ENCODE measurements around the gene SNAPC1.

The SNAPC1 gene

DNA sequence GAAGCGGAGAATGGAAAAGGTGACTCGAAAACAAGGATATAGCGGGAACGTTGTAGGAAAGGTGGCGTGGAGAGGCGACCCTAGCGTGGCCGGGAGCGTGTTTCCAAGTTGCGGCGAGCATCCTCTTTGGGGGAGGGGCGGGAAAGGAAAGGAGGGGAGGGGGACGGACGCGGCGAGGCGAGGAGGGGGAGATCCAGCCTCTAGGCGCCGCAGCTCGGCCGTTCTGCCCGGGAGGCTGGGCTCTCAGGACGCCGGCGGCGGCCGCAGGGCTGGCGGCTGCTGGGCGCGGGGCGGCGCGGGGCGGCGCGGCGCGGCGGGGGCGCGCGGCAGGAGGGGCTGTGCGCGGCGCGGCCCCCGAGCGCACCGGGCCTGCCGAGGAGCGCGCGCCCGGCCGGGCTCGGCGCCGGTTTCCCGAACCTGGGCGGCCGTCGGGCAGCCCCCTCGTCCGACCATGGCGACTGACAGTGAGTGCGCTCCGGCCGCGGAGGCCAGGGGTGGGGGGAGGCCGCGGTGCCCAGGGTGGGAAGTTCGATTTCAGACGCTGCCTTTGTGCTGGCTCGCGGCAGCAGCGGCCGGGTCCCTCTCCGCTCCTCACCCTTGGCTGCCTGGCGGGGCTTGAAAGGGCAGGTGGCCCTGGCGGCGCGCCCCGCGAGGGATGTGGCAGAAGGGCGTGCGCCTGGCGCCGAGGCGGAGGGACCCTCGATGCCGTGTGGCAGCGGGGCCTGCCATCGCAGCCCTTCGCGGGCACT, 50.3 kb downstream of the SNAPC1 start, which contains the start of gene SYT16:
Gene SYT16 (plus strand): TSS at position 357 of the 749 bp plus-strand sequence.
- no peak for DNase-seq (ENCODE audit: extremely low read depth, low read depth)
- TF ChIP-seq, protein P1, sequence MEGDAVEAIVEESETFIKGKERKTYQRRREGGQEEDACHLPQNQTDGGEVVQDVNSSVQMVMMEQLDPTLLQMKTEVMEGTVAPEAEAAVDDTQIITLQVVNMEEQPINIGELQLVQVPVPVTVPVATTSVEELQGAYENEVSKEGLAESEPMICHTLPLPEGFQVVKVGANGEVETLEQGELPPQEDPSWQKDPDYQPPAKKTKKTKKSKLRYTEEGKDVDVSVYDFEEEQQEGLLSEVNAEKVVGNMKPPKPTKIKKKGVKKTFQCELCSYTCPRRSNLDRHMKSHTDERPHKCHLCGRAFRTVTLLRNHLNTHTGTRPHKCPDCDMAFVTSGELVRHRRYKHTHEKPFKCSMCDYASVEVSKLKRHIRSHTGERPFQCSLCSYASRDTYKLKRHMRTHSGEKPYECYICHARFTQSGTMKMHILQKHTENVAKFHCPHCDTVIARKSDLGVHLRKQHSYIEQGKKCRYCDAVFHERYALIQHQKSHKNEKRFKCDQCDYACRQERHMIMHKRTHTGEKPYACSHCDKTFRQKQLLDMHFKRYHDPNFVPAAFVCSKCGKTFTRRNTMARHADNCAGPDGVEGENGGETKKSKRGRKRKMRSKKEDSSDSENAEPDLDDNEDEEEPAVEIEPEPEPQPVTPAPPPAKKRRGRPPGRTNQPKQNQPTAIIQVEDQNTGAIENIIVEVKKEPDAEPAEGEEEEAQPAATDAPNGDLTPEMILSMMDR (IDR thresholded peaks at IDR 0.05; ENCODE audit: low read depth, low read length), result no peak

DNA sequence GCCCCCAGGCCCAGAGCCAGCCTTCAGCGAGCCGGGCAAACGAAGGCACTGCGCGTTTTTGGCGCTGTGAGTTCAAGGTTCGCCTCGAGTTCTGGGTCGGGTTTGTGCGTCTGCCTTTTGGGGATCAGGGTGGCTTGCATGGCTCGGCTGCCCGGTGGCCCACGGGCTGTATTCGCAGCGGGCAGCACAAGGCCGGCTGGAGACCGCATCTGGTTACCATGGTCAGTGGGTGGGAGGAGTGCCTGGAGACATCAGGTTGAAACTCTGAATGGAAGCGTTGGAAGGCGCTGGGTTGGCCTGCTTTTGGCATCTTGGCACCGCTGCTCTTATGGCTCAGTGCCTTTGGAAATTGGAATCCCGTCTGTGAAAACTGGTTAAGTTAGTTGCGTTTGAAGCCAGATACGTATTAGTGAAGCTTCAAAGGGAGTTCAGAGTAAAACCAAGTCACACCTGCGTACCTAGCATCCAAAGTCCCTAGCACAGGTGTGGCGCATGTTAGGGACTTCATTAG, 50.9 kb downstream of the SNAPC1 start:
- no peak for DNase-seq (ENCODE audit: extremely low read depth, low read depth)

DNA sequence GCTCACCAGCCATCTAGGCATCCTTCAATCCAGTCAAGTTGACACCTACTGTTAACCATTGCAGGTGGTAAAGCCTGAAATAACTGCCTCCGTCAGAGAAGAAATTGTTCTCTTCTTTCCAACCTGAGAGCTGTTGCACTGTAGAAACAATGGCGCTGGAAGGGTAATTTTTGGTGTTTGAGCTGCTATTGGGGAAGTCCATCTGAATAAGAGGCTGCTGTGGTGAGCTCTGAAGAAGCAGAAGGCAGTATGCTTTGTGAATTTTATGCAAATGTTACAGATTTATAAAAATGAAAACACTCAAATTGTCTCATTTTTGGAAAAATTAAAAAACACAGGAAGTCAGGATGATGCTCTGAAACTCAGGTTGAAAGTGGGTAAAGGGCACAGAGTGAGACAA, 60.2 kb downstream of the SNAPC1 start:
- DNase-seq (ENCODE audit: extremely low read depth, low read depth), result no peak
- TF ChIP-seq, protein P1 (IDR thresholded peaks at IDR 0.05; ENCODE audit: low read depth, low read length), result no peak

More for the DNA sequence above, 50.9 kb downstream of the SNAPC1 start:
- TF ChIP-seq, protein P1 (IDR thresholded peaks at IDR 0.05; ENCODE audit: low read depth, low read length), result no peak

DNA sequence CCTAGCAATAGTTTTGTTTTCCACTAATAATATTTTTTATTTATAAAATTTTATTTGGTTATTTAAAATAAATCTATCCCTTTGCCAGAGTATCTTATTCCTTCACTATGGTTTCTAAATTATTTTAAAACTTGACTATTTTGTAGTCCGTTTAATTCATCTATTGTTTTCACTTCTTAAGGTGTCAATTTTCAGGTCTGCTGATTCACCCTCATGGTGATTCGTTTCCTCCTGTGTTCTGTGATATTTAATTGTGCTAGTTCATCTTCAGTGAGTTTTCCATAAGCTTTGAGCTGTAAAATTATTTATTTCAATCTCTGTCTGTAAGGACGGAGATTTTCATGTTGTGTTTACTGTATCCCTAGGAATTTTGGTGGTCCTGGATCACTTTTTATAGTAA, 70.6 kb downstream of the SNAPC1 start:
- TF ChIP-seq, protein P1 (IDR thresholded peaks at IDR 0.05; ENCODE audit: low read depth, low read length), result no peak
- DNase-seq (ENCODE audit: extremely low read depth, low read depth), result no peak

DNA sequence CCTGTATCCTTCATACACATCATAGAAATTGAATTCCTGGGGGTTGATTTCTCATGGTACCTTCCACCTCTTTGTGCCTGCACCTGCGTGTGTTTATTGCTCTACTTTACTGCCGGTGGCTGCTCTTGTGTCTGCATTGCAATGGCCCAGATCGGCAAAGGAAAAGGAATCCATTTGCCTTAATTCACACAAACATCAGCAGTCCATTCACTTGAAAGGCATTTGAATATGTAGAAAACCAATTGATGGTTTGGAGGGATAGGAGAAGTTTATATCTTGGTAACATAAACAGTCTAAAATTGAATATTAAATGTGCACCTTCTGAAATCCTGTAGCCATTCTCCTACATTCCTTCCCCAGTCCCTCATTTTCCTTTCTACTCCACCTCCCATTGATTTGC, 74.0 kb downstream of the SNAPC1 start:
- no peak for DNase-seq (ENCODE audit: extremely low read depth, low read depth)

DNA sequence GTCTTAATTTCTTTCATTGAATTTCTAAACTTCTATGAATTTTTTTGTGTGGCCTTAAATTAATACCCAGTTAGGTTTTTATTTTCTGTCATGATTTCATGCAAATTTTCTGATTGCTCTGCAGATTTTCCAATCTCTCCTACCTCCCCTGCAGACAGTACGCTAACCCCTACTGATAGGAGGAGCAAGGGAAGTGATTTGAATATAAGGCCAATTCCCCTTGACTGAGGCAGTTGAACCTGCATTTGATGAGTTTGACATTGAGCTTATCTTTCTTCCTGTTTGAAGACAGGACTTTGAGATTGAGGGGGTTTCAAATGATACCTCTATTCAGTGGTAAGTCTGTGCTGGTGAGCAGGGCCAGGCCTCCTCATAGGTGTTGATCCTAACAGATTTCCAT, 74.6 kb downstream of the SNAPC1 start:
- DNase-seq (ENCODE audit: extremely low read depth, low read depth), result no peak
- TF ChIP-seq, protein P1 (IDR thresholded peaks at IDR 0.05; ENCODE audit: low read depth, low read length), result no peak

More for the DNA sequence above, 74.0 kb downstream of the SNAPC1 start:
- TF ChIP-seq, protein P1 (IDR thresholded peaks at IDR 0.05; ENCODE audit: low read depth, low read length), result no peak
